NCI-H748 (cell line): ENCODE data around the gene GPC6.
A peak's percentile ranks its signal among the peaks of the same experiment; 100 is the strongest.

ENCODE experiments used
- DNase-seq: peaks from one replicate; lab custom pipeline; 2025; ENCODE audit not compliant: unreplicated experiment; lab: John Stamatoyannopoulos, UW

GPC6 gene

GRCh38 chr13:93268327-93269028, 41.9 kb downstream of the GPC6 start:
- DNase-seq = no peak

GRCh38 chr13:93270769-93271742, 44.4 kb downstream of the GPC6 start:
- DNase-seq = peak; percentile 47

- DNase-seq = no peak
Measured at GRCh38 chr13:93279982-93280381, 53.4 kb downstream of the GPC6 start.

GRCh38 chr13:93280688-93281087, 54.1 kb downstream of the GPC6 start:
- DNase-seq = no peak

GRCh38 chr13:93283255-93283654, 56.6 kb downstream of the GPC6 start:
- no peak for DNase-seq

GRCh38 chr13:93284064-93284463, 57.5 kb downstream of the GPC6 start:
- no peak for DNase-seq

- no peak for DNase-seq
Measured at GRCh38 chr13:93286047-93286446, 59.4 kb downstream of the GPC6 start.

- DNase-seq = no peak
Measured at GRCh38 chr13:93289053-93289452, 62.4 kb downstream of the GPC6 start.

GRCh38 chr13:93289842-93290241, 63.2 kb downstream of the GPC6 start:
- DNase-seq = no peak

GRCh38 chr13:93290503-93290902, 63.9 kb downstream of the GPC6 start:
- DNase-seq = no peak

GRCh38 chr13:93292366-93292765, 65.8 kb downstream of the GPC6 start:
- DNase-seq = no peak

- no peak for DNase-seq
Measured at GRCh38 chr13:93293710-93294109, 67.1 kb downstream of the GPC6 start.

- DNase-seq = no peak
Measured at GRCh38 chr13:93296584-93296983, 70.0 kb downstream of the GPC6 start.

GRCh38 chr13:93298713-93299112, 72.1 kb downstream of the GPC6 start:
- DNase-seq = no peak

GRCh38 chr13:93304134-93304533, 77.5 kb downstream of the GPC6 start:
- DNase-seq = no peak

GRCh38 chr13:93304868-93305613, 78.4 kb downstream of the GPC6 start:
- DNase-seq = peak; percentile 56

GRCh38 chr13:93305886-93306285, 79.3 kb downstream of the GPC6 start:
- DNase-seq = no peak

GRCh38 chr13:93307136-93307535, 80.5 kb downstream of the GPC6 start:
- DNase-seq = no peak

GRCh38 chr13:93307651-93308050, 81.0 kb downstream of the GPC6 start:
- DNase-seq = no peak

GRCh38 chr13:93309886-93310523, 83.4 kb downstream of the GPC6 start:
- peak; percentile 59 for DNase-seq

GRCh38 chr13:93316841-93317240, 90.2 kb downstream of the GPC6 start:
- peak; percentile 20 for DNase-seq
